ENCODE data around the gene ATP6V0A4.

Gene ATP6V0A4

DNA sequence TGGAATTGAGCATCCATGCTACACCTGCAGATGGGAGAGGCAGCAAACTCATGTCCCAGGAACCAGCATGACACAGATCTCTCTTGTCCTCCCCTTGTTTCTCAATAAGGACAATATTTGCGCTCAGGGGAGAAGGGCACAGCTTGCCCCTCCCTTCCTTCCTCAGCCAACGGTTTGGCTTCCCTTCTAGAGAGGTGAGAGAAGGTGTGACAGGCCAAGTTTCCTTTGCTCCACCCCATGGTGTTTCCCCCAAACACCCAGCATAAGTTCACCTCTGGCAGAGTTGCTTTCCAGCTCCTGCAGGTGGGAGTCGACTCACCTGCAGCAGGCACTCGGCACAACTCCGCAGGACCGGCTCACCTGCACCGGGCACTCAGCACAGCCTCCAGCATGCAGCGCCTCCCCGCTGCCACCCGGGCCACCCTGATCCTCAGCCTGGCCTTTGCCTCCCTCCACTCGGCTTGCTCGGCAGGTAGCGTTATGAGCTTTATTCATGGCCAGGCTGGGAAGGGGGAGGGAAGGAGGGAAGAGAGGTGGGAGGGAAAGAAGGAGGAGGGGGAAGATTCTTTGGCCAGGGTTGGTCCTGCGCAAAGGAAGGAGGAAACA is at the start of gene ATP6V0A4, which contains the start of gene TMEM213:
ATP6V0A4 (minus strand) TSS at position 482 of the 606 bp plus-strand sequence. CDS start 26,949 bp downstream, outside the sequence.
TMEM213 (plus strand) TSS at position 280 of the 606 bp plus-strand sequence; CDS start at position 391, 111 bp downstream.
- Histone ChIP-seq H3K4me2 (ENCODE audit: low read length) (no peak within 1 kb of the TSS), H3K27me3 (ENCODE audit: control insufficient read depth, insufficient read depth, low read length) (no peaks in the 10 kb centered on the region)

DNA sequence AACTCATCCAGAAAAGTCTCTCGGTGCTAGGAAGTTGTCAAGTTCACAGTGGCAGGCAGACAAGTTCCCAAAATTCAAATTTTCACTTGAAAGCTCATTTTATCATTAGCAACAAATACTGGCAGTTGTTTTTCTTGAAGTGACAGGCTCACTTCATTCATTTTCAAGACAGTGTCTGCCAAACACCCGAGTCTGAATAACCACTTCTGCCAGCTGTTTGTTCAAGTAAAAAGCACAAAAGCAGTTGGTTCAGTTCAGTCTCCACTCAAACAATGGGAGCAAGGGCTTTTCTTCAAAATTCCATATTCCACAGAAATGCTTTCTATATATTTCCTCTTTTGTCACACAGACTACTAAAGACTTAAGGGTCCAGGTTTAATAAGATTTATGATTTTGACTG is 47.7 kb upstream of the ATP6V0A4 start:
- Histone ChIP-seq H3K9me3 (ENCODE audit: control insufficient read depth, low read length) (no peaks in the 10 kb centered on the region), H3K9ac (no peak overlapping the region)
- TF ChIP-seq, protein P1, sequence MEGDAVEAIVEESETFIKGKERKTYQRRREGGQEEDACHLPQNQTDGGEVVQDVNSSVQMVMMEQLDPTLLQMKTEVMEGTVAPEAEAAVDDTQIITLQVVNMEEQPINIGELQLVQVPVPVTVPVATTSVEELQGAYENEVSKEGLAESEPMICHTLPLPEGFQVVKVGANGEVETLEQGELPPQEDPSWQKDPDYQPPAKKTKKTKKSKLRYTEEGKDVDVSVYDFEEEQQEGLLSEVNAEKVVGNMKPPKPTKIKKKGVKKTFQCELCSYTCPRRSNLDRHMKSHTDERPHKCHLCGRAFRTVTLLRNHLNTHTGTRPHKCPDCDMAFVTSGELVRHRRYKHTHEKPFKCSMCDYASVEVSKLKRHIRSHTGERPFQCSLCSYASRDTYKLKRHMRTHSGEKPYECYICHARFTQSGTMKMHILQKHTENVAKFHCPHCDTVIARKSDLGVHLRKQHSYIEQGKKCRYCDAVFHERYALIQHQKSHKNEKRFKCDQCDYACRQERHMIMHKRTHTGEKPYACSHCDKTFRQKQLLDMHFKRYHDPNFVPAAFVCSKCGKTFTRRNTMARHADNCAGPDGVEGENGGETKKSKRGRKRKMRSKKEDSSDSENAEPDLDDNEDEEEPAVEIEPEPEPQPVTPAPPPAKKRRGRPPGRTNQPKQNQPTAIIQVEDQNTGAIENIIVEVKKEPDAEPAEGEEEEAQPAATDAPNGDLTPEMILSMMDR (IDR thresholded peaks at IDR 0.05): no peak

More for the DNA sequence above, at the start of gene ATP6V0A4, which contains the start of gene TMEM213:
- no peak within 1 kb of the TSS for H3K4me3 ChIP-seq (ENCODE audit: low read depth, low read length)
- H3K4me1 ChIP-seq: peaks cover 7% of the 10 kb centered on the region
- H3K9me3 ChIP-seq (ENCODE audit: control insufficient read depth, low read length): no peaks in the 10 kb centered on the region
- H3K36me3 ChIP-seq (ENCODE audit: control insufficient read depth, insufficient read depth, low read length): no peaks in the 10 kb centered on the region
- no peaks in the 10 kb centered on the region for H3K79me2 ChIP-seq
- H3K27ac ChIP-seq: no peak within 1 kb of the TSS
- TF ChIP-seq, protein P1 (IDR thresholded peaks at IDR 0.05): peak; percentile 16
- H3K9ac ChIP-seq: no peak within 1 kb of the TSS
- H2AFZ ChIP-seq: peak within 1 kb of the TSS; percentile 59

DNA sequence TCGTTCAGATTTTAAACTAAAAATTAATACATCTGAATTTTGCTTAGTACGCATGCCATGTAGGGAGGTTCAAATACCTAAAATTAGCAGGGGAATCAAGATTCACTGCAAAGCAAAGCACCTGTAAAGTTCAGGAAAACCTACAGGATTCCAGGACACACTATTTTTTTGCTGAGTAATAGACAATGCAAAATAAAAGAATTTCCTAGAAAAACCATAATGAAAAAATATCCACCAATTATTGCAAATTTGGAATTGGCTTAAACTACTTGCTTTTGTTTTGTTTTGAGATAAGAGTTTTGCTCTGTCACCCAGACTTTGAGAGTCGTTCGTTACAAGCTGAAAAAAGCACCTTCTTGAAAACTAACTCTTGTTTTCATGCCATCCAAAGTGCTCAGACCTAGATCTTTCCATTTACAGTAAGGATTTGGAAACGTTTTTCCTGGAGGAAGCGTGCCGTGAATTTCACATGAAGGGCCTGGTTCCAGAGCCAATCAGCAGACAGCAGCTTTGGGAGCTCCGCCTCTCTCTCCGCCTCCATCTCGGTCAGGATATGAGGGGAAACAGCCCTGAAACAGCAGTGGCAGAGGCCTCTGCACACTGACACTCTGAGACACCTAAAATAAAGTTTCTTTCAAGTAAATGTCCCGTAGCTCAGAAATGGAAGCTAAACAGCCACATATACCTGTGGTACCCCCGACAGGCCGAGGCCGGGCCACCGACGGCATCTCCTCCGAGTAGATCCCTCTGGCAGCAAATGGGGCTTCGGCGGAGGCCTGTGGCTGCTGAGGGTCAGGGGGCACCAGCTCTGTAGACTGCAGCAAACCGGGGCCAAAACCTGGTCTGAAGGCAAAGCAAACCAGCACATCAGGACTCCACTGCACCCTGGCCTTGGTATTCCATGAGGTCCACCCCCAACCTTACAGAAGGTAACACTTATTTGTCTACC is 45.9 kb upstream of the ATP6V0A4 start:
- Histone ChIP-seq H2AFZ (no peak overlapping the region), H3K36me3 (ENCODE audit: control insufficient read depth, insufficient read depth, low read length) (no peaks in the 10 kb centered on the region), H3K79me2 (no peaks in the 10 kb centered on the region), H3K9me3 (ENCODE audit: control insufficient read depth, low read length) (no peaks in the 10 kb centered on the region), H3K27me3 (ENCODE audit: control insufficient read depth, insufficient read depth, low read length) (no peaks in the 10 kb centered on the region), H3K4me3 (ENCODE audit: low read depth, low read length) (no peak overlapping the region), H3K9ac (no peak overlapping the region), H3K4me1 (peaks cover 7% of the 10 kb centered on the region), H3K27ac (no peak overlapping the region), H3K4me2 (ENCODE audit: low read length) (no peak overlapping the region)
- TF ChIP-seq, protein P1 (IDR thresholded peaks at IDR 0.05): no peak

More for the DNA sequence above, 47.7 kb upstream of the ATP6V0A4 start:
- Histone ChIP-seq H3K4me1 (peaks cover 7% of the 10 kb centered on the region), H3K36me3 (ENCODE audit: control insufficient read depth, insufficient read depth, low read length) (no peaks in the 10 kb centered on the region), H3K27ac (no peak overlapping the region), H3K79me2 (no peaks in the 10 kb centered on the region), H3K4me2 (ENCODE audit: low read length) (no peak overlapping the region), H2AFZ (no peak overlapping the region), H3K4me3 (ENCODE audit: low read depth, low read length) (no peak overlapping the region), H3K27me3 (ENCODE audit: control insufficient read depth, insufficient read depth, low read length) (no peaks in the 10 kb centered on the region)

DNA sequence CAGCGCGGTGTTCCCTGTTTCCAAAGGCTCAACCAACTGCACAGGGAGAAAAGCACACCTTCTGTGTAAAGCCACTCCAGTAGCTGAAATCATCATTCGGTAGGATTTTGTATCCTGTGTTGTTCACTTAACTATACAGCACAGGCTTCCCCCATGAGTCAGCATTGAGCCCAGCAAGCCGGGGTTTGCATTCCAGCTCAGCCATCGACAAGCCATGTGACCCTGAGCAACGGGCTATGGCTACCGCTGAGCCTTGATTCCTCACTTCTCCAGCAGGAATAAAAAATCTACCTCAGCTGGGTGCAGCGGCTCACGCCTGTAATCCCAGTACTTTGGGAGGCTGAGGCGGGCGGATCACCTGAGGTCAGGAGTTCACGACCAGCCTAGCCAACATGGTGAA is 44.1 kb upstream of the ATP6V0A4 start:
- TF ChIP-seq, protein P1 (IDR thresholded peaks at IDR 0.05): no peak
- no peaks in the 10 kb centered on the region for H3K9me3 ChIP-seq (ENCODE audit: control insufficient read depth, low read length)
- no peak overlapping the region for H3K4me2 ChIP-seq (ENCODE audit: low read length)
- H3K27ac ChIP-seq: no peak overlapping the region
- H3K4me1 ChIP-seq: peaks cover 9% of the 10 kb centered on the region
- no peaks in the 10 kb centered on the region for H3K36me3 ChIP-seq (ENCODE audit: control insufficient read depth, insufficient read depth, low read length)
- no peaks in the 10 kb centered on the region for H3K79me2 ChIP-seq
- no peak overlapping the region for H3K9ac ChIP-seq
- H3K27me3 ChIP-seq (ENCODE audit: control insufficient read depth, insufficient read depth, low read length): no peaks in the 10 kb centered on the region
- H3K4me3 ChIP-seq (ENCODE audit: low read depth, low read length): no peak overlapping the region
- H2AFZ ChIP-seq: no peak overlapping the region

All from parathyroid adenoma (tissue), 2 donors.